PFSK-1 (cell line): Measurements from ENCODE around the gene CDK19.

ENCODE experiments used
- FOXP2 ChIP-seq: optimal IDR thresholded peaks from 2 replicates; pipeline ENCODE3; 2011; ENCODE audit warnings: borderline replicate concordance, control low read depth, inconsistent platforms; ENCODE audit not compliant: insufficient read depth; ENCODE audit errors: extremely low read length, extremely low read depth
- POLR2AphosphoS5 ChIP-seq: IDR thresholded peaks from 2 replicates; pipeline ENCODE4 v1.6.1; 2012; ENCODE audit warnings: low read depth, mild to moderate bottlenecking, control low read depth, low read length, moderate library complexity
- TAF1 ChIP-seq: IDR thresholded peaks from 2 replicates; pipeline ENCODE4 v1.6.1; 2012; ENCODE audit warnings: low read length, control low read depth, borderline replicate concordance; ENCODE audit not compliant: insufficient read depth
- TF ChIP-seq, protein P1 (sequence below), 2 experiments: IDR thresholded peaks; 2 replicates each; pipeline versions ENCODE4 v1.6.1 to v1.8.0; 2011 to 2012; ENCODE audit warnings: low read depth in 2 of 2, low read length in 2 of 2, control low read depth in 1 of 2, inconsistent platforms in 1 of 2, mild to moderate bottlenecking in 1 of 2, moderate library complexity in 1 of 2; ENCODE audit not compliant: insufficient read depth in 1 of 2

DNA sequence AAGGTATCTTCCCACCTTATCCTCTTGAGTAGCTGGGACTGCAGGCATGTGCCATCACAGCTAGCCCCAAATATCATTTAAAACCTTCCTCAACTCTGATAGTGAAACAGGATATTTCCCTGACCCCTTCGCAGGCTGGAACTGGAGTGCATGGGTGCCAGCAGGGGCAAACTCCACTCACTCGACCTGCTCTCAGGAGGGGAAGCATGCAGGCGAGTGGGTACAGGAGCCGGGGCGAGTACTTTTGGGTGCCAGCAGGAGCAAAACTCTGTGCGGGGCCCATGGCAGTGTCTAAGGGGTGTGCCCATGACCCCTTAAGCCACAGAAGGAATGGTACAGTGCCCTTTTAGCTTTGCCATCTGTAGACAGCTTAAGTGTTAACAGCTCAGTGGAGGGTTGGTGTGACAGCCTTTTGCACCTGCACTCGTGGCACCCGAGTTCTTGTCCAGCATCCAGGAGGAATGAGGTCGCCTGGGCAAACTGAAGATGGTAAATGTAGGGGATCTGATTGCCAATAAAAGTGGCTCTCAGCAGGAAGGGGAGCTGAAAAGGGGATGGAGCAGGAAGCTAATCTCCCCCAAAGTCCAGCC, 155.1 kb downstream of the CDK19 start:
- no peak for TF ChIP-seq POLR2AphosphoS5
- no peak for TF ChIP-seq TAF1
- TF ChIP-seq, protein P1, sequence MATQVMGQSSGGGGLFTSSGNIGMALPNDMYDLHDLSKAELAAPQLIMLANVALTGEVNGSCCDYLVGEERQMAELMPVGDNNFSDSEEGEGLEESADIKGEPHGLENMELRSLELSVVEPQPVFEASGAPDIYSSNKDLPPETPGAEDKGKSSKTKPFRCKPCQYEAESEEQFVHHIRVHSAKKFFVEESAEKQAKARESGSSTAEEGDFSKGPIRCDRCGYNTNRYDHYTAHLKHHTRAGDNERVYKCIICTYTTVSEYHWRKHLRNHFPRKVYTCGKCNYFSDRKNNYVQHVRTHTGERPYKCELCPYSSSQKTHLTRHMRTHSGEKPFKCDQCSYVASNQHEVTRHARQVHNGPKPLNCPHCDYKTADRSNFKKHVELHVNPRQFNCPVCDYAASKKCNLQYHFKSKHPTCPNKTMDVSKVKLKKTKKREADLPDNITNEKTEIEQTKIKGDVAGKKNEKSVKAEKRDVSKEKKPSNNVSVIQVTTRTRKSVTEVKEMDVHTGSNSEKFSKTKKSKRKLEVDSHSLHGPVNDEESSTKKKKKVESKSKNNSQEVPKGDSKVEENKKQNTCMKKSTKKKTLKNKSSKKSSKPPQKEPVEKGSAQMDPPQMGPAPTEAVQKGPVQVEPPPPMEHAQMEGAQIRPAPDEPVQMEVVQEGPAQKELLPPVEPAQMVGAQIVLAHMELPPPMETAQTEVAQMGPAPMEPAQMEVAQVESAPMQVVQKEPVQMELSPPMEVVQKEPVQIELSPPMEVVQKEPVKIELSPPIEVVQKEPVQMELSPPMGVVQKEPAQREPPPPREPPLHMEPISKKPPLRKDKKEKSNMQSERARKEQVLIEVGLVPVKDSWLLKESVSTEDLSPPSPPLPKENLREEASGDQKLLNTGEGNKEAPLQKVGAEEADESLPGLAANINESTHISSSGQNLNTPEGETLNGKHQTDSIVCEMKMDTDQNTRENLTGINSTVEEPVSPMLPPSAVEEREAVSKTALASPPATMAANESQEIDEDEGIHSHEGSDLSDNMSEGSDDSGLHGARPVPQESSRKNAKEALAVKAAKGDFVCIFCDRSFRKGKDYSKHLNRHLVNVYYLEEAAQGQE (IDR thresholded peaks at IDR 0.05; ENCODE audit: insufficient read depth in 1 of 2, low read depth in 2 of 2, low read length in 2 of 2): no peak
- TF ChIP-seq FOXP2: no peak
